SU-DHL-6 (cell line): ENCODE results near the gene VARS1.

Source experiments
- H2AFZ ChIP-seq: fragments of 200-600 bp; sonication (generic); 2 replicates; pipeline ENCODE4 v1.6.1; 2014; ENCODE audit warnings: low read depth, mild to moderate bottlenecking, moderate library complexity, mixed read lengths, antibody characterized with exemption, low read length; ENCODE audit not compliant: severe bottlenecking
- H3F3A ChIP-seq: fragments of 200-600 bp; shearing (Covaris generic); 2 replicates; pipeline ENCODE4 v1.6.0; 2016; ENCODE audit warnings: antibody characterized with exemption, mild to moderate bottlenecking; ENCODE audit not compliant: insufficient read depth
- H3K27ac ChIP-seq: fragments of 200-600 bp; sonication (generic); 2 replicates; pipeline ENCODE4 v1.5.1; 2016; ENCODE audit warnings: low read depth, mild to moderate bottlenecking, low read length, moderate library complexity, mixed read lengths
- H3K27me3 ChIP-seq: fragments of 200-600 bp; sonication (generic), shearing (Covaris generic); 2 replicates; pipeline ENCODE4 v1.6.0; 2014; ENCODE audit warnings: mild to moderate bottlenecking, low read length
- H3K36me3 ChIP-seq: fragments of 200-600 bp; sonication (generic); 2 replicates; pipeline ENCODE4 v1.6.1; 2014; ENCODE audit warnings: mild to moderate bottlenecking, low read length, mixed read lengths
- H3K4me2 ChIP-seq: fragments of 300-600, 200-600 bp; shearing (Covaris generic), sonication (generic); 2 replicates; pipeline ENCODE4 v1.6.0; 2014; ENCODE audit warnings: low read length, low read depth, mild to moderate bottlenecking; ENCODE audit not compliant: poor library complexity, severe bottlenecking
- H3K4me3 ChIP-seq: fragments of 200-600 bp; sonication (generic); 2 replicates; pipeline ENCODE4 v1.5.1; 2014; ENCODE audit warnings: antibody characterized with exemption, low read length, mild to moderate bottlenecking, mixed read lengths; ENCODE audit not compliant: insufficient read depth, poor library complexity, severe bottlenecking
- H3K79me2 ChIP-seq: fragments of 200-600 bp; sonication (generic); 2 replicates; pipeline ENCODE4 v1.6.1; 2014; ENCODE audit warnings: mild to moderate bottlenecking, low read length, moderate library complexity; ENCODE audit not compliant: insufficient read depth
- H3K9ac ChIP-seq: fragments of 200-600 bp; sonication (generic); 2 replicates; pipeline ENCODE4 v1.7.0; 2014; ENCODE audit warnings: mild to moderate bottlenecking, low read length
- H3K9me2 ChIP-seq: fragments of 200-600 bp; sonication (generic); replicated peaks from 2 replicates; pipeline ENCODE4 v1.6.1; 2014; ENCODE audit warnings: low read length; ENCODE audit not compliant: insufficient read depth
- H3K9me3 ChIP-seq: fragments of 200-600 bp; sonication (generic); 2 replicates; pipeline ENCODE4 v1.6.1; 2014; ENCODE audit warnings: low read length, mixed read lengths; ENCODE audit not compliant: insufficient read depth
- H4K20me1 ChIP-seq: fragments of 200-600 bp; sonication (generic); 2 replicates; pipeline ENCODE4 v1.6.1; 2014; ENCODE audit warnings: low read depth, mild to moderate bottlenecking, antibody characterized with exemption, low read length, moderate library complexity, mixed read lengths
- EZH2phosphoT487 ChIP-seq: fragments of 200-600 bp; sonication (generic), shearing (Covaris generic); conservative IDR thresholded peaks from 2 replicates; pipeline ENCODE4 v1.6.1; 2018; ENCODE audit warnings: mild to moderate bottlenecking, antibody characterized with exemption, low read length, moderate library complexity, mixed read lengths
- TF ChIP-seq, protein P1 (sequence below): fragments of 200-600 bp; sonication (generic); IDR thresholded peaks from one replicate; pipeline ENCODE4 v1.5.1; 2017; ENCODE audit warnings: antibody characterized with exemption, mild to moderate bottlenecking, low read length, moderate library complexity; ENCODE audit not compliant: insufficient read depth, poor library complexity, severe bottlenecking

Gene VARS1

DNA sequence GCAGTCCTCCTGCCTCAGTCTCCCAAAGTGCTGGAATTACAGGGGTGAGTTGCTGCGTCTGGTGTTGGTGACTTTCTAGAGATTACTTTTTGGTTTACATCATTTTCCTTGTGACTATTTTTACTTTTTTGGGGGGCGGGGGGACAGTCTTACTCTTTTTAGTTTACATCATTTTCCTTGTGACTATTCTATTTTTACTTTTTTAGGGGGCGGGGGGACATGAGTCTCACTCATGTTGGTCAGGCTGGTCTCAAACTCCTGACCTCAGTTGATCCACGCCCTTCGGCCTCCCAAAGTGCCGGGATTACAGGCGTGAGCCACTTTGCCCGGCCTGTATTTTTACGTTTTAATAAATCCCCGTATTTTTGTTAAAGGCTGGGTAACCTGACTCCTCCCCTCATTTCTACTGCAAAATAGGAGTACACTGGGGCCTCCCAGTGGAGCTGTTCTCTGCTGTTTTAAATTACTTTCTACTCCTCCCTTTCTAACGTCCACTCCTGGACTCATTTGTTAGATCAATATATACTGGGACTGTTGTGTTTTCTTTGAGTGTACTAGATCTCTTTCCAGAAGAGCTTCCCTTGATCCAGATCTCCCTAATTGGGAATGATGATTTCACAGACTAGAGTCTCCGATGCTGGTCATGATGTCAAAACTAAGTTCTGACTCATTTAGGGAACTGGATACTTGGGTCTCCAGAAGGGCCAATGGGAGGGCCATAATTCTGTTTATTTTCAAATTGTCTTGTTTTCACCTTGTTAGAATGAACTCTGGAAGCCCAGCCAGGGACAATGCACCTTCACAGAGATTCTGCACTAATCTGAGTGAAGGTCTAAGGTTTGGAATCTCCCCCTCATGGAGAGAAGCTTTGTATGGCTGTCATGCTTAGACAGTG, 41.2 kb upstream of the VARS1 start:
- peaks cover 52% of the 10 kb centered on the region for H3K36me3 ChIP-seq
- no peaks in the 10 kb centered on the region for H3K9me3 ChIP-seq
- H3K79me2 ChIP-seq: peaks cover 50% of the 10 kb centered on the region
- no peaks in the 10 kb centered on the region for H3K27me3 ChIP-seq
- peaks cover 94% of the 10 kb centered on the region for H3F3A ChIP-seq
- TF ChIP-seq, protein P1, sequence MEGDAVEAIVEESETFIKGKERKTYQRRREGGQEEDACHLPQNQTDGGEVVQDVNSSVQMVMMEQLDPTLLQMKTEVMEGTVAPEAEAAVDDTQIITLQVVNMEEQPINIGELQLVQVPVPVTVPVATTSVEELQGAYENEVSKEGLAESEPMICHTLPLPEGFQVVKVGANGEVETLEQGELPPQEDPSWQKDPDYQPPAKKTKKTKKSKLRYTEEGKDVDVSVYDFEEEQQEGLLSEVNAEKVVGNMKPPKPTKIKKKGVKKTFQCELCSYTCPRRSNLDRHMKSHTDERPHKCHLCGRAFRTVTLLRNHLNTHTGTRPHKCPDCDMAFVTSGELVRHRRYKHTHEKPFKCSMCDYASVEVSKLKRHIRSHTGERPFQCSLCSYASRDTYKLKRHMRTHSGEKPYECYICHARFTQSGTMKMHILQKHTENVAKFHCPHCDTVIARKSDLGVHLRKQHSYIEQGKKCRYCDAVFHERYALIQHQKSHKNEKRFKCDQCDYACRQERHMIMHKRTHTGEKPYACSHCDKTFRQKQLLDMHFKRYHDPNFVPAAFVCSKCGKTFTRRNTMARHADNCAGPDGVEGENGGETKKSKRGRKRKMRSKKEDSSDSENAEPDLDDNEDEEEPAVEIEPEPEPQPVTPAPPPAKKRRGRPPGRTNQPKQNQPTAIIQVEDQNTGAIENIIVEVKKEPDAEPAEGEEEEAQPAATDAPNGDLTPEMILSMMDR: no peak
- TF ChIP-seq EZH2phosphoT487: no peak
- H3K4me2 ChIP-seq: peak overlapping the region; percentile 97
- H4K20me1 ChIP-seq: peaks cover 25% of the 10 kb centered on the region
- peak overlapping the region; percentile 96 for H3K9ac ChIP-seq
- H3K4me3 ChIP-seq: peak overlapping the region; percentile 92
- no peaks in the 10 kb centered on the region for H3K9me2 ChIP-seq
- no peak overlapping the region for H2AFZ ChIP-seq
- peak overlapping the region; percentile 90 for H3K27ac ChIP-seq

- H3F3A ChIP-seq: peaks cover 94% of the 10 kb centered on the region
- peaks cover 57% of the 10 kb centered on the region for H3K79me2 ChIP-seq
- no peaks in the 10 kb centered on the region for H3K9me3 ChIP-seq
- H3K4me3 ChIP-seq: peak overlapping the region; percentile 92
- H4K20me1 ChIP-seq: peaks cover 25% of the 10 kb centered on the region
- H3K27ac ChIP-seq: peak overlapping the region; percentile 90
- no peak overlapping the region for H2AFZ ChIP-seq
- H3K9me2 ChIP-seq: no peaks in the 10 kb centered on the region
- H3K9ac ChIP-seq: peak overlapping the region; percentile 96
- no peaks in the 10 kb centered on the region for H3K27me3 ChIP-seq
- H3K4me2 ChIP-seq: peak overlapping the region; percentile 97
- H3K36me3 ChIP-seq: peaks cover 52% of the 10 kb centered on the region
- TF ChIP-seq, protein P1: no peak
- TF ChIP-seq EZH2phosphoT487: no peak
These were observed 40.5 kb upstream of the VARS1 start for GRCh38 chr6:31836047-31836473.

DNA sequence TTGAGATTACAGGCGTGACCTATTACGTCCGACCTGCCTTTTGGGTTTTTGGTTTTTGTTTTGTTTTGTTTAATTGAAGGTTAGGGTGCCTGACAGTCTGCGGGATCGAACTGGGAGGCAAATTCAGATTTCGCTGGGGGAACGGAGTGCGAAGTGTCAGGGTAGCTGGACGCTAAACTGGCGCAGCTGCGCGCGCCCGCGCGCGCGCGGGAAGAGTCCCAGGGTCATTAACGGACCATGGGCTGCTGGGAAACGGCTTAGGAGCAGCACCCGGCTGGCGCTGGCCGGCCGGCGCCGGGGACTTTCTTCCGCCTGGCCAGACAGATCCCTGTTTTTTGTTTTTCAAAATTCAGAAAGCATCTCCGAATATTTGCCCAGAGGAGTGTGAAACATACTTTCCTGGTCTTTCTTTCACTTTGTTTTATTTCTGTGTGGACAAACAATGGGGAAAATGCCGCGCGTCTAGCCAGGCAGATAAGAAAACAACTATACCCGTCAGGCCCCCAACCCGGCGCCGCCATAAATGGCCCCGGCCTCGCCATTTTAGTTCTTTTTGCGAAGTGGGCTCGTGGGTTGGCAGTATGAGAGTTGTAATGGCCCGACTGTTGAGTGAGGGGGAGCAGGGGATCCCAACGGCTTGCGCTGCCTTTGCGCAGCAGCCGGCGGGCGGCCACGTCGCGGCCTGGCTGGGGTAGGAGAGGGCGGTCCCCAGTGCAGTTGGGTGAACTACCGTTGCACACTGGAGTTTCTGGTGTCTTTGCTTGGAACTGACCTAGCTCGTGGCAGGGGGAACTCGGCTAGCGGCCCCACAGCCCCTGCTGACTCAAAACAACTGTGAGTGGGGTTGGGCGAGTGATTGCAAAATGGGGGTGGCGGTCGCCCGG, 39.1 kb upstream of the VARS1 start:
- Histone ChIP-seq H3K79me2 (peaks cover 63% of the 10 kb centered on the region), H4K20me1 (peaks cover 25% of the 10 kb centered on the region), H3K27ac (peak overlapping the region; percentile 90), H2AFZ (peak overlapping the region; percentile 79), H3K9me2 (no peaks in the 10 kb centered on the region), H3F3A (peaks cover 93% of the 10 kb centered on the region), H3K9me3 (no peaks in the 10 kb centered on the region), H3K36me3 (peaks cover 41% of the 10 kb centered on the region), H3K4me3 (peak overlapping the region; percentile 92), H3K27me3 (no peaks in the 10 kb centered on the region), H3K9ac (peak overlapping the region; percentile 96), H3K4me2 (peak overlapping the region; percentile 97)
- TF ChIP-seq EZH2phosphoT487: no peak
- TF ChIP-seq, protein P1: no peak
